Cardiac muscle cell (in vitro differentiated cells and primary cell): Measurements from ENCODE around the gene CRMP1. TPM values are rescaled to one million over a fixed set of nuclear protein-coding genes. Genes with fewer than 3 reads are reported as not detected.

ENCODE experiments used
- DNase-seq, 2 donors: peaks; one replicate each; pipeline versions ENCODE4 v3.0.0 to v3.0.0-alpha.2; 2010 to 2017; ENCODE audit warnings: low read depth in 1 of 2, low spot score in 1 of 2
- H3K27ac ChIP-seq: fragments of 200-600 bp; sonication (generic); 2 replicates; pipeline ENCODE4 v1.5.1; 2016
- H3K27me3 ChIP-seq: fragments of 200-600 bp; sonication (generic); 2 replicates; pipeline ENCODE4 v1.6.0; 2016; ENCODE audit warnings: control low read depth
- H3K36me3 ChIP-seq: fragments of 200-600 bp; sonication (generic); 2 replicates; pipeline ENCODE4 v1.5.1; 2016; ENCODE audit warnings: control low read depth
- H3K4me1 ChIP-seq: fragments of 200-600 bp; sonication (generic); 2 replicates; pipeline ENCODE4 v1.8.1; 2017; ENCODE audit warnings: low read depth, mild to moderate bottlenecking, mixed run types
- H3K4me3 ChIP-seq: fragments of 200-600 bp; sonication (generic); 2 replicates; pipeline ENCODE4 v1.5.1; 2016; ENCODE audit warnings: mild to moderate bottlenecking
- H3K9me3 ChIP-seq: fragments of 200-600 bp; sonication (generic); 2 replicates; pipeline ENCODE4 v1.5.1; 2017; ENCODE audit warnings: low read depth, mild to moderate bottlenecking, control low read depth
- CTCF ChIP-seq: IDR thresholded peaks from 2 replicates; pipeline ENCODE4 v1.5.1; 2012; ENCODE audit warnings: low read depth, mild to moderate bottlenecking, low read length
- polyA plus RNA-seq: library from polyadenylated mRNA; unstranded; fragments of >200 nt; fragmentation: Nextera tagmentation; extraction: Ambion mirVana; gene quantifications from 2 replicates; pipeline ENCODE4 v1.2.1, GENCODE V29; 2016
- total RNA-seq: library from RNA; depleted of rRNA; stranded (reverse); fragments of >200 nt; gene quantifications from 2 replicates; pipeline ENCODE4 v1.2.3, GENCODE V29; 2016

Gene CRMP1
- total and polyA plus RNA-seq, 2 experiments from 2014 or later, result 7.7 to 9.4 TPM

GRCh38 chr4:5810151-5810550 lies 82.7 kb downstream of the CRMP1 start:
- no peak for TF ChIP-seq CTCF
- DNase-seq, result no peak
- no peaks in the 10 kb centered on the region for H3K4me1 ChIP-seq
- no peak overlapping the region for H3K4me3 ChIP-seq
- H3K27ac ChIP-seq, result no peak overlapping the region
- no peaks in the 10 kb centered on the region for H3K27me3 ChIP-seq
- no peaks in the 10 kb centered on the region for H3K9me3 ChIP-seq
- H3K36me3 ChIP-seq, result peaks cover 2% of the 10 kb centered on the region

- Histone ChIP-seq H3K4me3 (no peak overlapping the region), H3K4me1 (no peaks in the 10 kb centered on the region), H3K9me3 (no peaks in the 10 kb centered on the region), H3K27me3 (no peaks in the 10 kb centered on the region), H3K36me3 (peaks cover 2% of the 10 kb centered on the region), H3K27ac (no peak overlapping the region)
- DNase-seq, result no peak
- TF ChIP-seq CTCF, result no peak
Observed at GRCh38 chr4:5809216-5809776, 83.6 kb downstream of the CRMP1 start.

GRCh38 chr4:5808081-5808741 lies 84.7 kb downstream of the CRMP1 start:
- peaks cover 2% of the 10 kb centered on the region for H3K36me3 ChIP-seq
- no peaks in the 10 kb centered on the region for H3K27me3 ChIP-seq
- DNase-seq, result peak in 1 of 2 donors; percentile 24
- TF ChIP-seq CTCF, result no peak
- no peaks in the 10 kb centered on the region for H3K4me1 ChIP-seq
- no peaks in the 10 kb centered on the region for H3K9me3 ChIP-seq
- no peak overlapping the region for H3K27ac ChIP-seq
- H3K4me3 ChIP-seq, result no peak overlapping the region

- Histone ChIP-seq H3K4me3 (no peak overlapping the region), H3K4me1 (no peaks in the 10 kb centered on the region), H3K9me3 (no peaks in the 10 kb centered on the region), H3K27me3 (no peaks in the 10 kb centered on the region), H3K27ac (no peak overlapping the region), H3K36me3 (peaks cover 4% of the 10 kb centered on the region)
- DNase-seq, result no peak
- TF ChIP-seq CTCF, result no peak
Observed at GRCh38 chr4:5805270-5805669, 87.6 kb downstream of the CRMP1 start.

- H3K27me3 ChIP-seq, result no peaks in the 10 kb centered on the region
- no peak overlapping the region for H3K27ac ChIP-seq
- no peaks in the 10 kb centered on the region for H3K9me3 ChIP-seq
- H3K36me3 ChIP-seq, result peaks cover 4% of the 10 kb centered on the region
- H3K4me3 ChIP-seq, result no peak overlapping the region
- no peak for TF ChIP-seq CTCF
- no peak for DNase-seq
- no peaks in the 10 kb centered on the region for H3K4me1 ChIP-seq
Observed at GRCh38 chr4:5804656-5805055, 88.2 kb downstream of the CRMP1 start.
